ENCODE results near the gene VWA8.

VWA8 gene

DNA sequence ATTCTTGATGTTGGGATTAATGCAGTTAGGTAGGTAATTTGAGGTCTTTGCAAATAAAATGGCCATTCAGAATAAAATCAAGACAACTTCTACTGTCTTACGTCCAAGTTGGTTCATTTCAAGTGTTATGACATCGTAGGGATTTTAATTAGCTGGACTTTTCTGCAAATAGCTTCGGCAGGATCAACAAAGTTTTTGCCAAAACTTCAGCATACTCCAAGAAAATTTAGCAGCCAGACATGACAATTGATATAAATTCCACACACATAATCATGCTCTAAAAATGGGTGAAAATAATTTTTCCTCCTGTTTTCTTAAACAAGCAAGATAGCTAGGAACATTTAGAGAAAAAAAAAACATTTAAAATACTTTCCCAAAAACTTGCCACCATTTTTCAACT lies 344.8 kb downstream of the VWA8 start:
- H3K36me3 Mint-ChIP-seq = peaks cover 19% of the 10 kb centered on the region
- no peaks in the 10 kb centered on the region for H3K27me3 Mint-ChIP-seq
- CTCF ChIA-PET = no interaction called here
- no peak for DNase-seq
- peaks cover 4% of the 10 kb centered on the region for H3K4me1 Mint-ChIP-seq
- no peak overlapping the region for H3K27ac Mint-ChIP-seq
- H3K4me3 Mint-ChIP-seq = no peak overlapping the region
- peaks cover 10% of the 10 kb centered on the region for H3K9me3 Mint-ChIP-seq

DNA sequence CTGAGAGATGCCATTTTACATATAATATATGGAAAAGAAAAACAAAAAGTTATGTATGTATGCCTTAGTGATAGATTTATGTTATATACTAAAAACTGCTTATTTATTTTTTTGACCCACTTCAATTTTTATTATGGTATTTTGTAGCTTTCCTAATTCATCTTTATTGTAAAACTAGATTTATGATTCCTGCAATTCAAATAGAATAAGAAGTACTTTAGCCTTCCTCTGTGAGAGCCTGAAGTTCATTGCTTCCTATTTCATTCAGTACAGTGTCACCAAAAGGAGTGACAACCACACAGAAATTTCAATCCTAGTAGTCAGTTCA lies 345.4 kb downstream of the VWA8 start:
- Mint-ChIP-seq H3K27me3 (no peaks in the 10 kb centered on the region), H3K27ac (no peak overlapping the region), H3K9me3 (peaks cover 10% of the 10 kb centered on the region), H3K4me3 (no peak overlapping the region), H3K4me1 (peaks cover 4% of the 10 kb centered on the region), H3K36me3 (peaks cover 21% of the 10 kb centered on the region)
- no peak for DNase-seq
- CTCF ChIA-PET = no interaction called here

DNA sequence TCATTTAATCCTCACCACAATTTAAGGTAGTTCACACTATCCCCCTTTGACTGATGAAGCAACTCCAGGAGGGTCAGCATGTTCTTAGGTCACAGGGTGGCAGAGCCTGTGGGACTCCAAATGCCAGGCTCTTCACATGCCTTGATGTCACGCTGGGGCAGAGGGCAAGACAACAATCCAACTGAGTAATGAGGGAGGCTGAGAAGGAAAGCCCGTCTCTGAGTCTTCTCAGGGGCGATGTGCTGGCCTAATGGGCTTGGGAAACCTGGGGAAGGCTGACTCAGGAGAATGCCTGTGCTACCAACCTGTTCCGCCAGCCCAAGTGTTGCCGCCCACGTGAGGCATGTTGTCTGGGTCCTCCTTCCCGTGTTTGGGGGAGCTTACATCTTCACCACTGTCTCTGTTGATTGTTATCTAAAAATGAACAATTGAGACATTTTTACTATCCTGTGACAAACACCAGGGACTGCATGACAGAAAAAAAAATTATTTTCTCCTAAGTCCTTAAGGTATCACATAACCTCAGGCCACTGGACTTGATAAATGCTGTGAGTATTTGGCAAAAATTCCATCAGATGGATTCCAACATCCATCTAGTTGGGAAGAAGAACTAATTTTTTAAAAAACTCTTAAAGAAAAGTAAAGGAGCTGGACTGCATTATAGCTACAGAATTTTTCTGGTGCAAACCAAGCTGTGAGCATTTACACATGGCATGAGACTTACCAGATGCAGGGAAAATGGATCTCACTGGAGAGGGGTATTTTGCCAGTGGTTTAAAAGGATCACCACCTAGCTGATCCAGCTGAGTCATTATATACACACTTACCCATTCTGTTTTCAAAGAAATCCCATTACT lies 346.0 kb downstream of the VWA8 start:
- peaks cover 4% of the 10 kb centered on the region for H3K4me1 Mint-ChIP-seq
- CTCF ChIA-PET = no interaction called here
- H3K27ac Mint-ChIP-seq = no peak overlapping the region
- peaks cover 10% of the 10 kb centered on the region for H3K9me3 Mint-ChIP-seq
- H3K4me3 Mint-ChIP-seq = no peak overlapping the region
- no peaks in the 10 kb centered on the region for H3K27me3 Mint-ChIP-seq
- DNase-seq = no peak
- H3K36me3 Mint-ChIP-seq = peaks cover 22% of the 10 kb centered on the region

DNA sequence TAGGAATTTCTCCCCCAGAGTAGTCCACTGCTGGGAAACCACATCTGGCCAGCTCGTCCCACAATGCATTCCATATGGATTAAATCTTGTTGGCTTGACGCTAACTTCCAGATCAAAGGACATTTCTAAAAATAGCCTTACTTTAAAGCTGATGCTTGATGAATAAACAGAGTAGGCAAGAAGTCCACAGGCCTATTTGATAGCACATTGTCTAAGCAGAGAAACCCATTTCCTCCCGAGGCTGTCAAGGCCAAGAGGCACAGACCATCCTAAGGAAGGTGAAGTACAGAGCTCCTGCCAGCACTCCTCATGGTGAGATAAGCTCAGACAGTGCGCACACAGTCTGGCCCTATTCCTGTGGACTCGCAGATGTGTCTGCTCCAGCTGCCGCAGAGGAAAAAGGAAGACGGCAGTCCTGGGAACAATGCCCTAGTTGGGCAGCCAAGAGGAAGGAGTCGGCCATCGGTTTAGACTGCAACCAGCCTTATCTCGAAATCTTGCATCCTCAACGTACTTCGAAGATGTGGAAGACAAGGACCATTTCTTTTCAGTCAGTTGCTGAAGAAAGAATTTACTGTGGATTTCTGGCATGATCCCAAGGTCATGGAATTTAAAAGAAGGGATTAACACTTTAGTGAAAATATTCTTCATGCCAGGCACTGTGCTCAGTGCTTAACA lies 346.8 kb downstream of the VWA8 start:
- peaks cover 20% of the 10 kb centered on the region for H3K36me3 Mint-ChIP-seq
- H3K27ac Mint-ChIP-seq = no peak overlapping the region
- DNase-seq = no peak
- CTCF ChIA-PET = no interaction called here
- peaks cover 6% of the 10 kb centered on the region for H3K9me3 Mint-ChIP-seq
- H3K27me3 Mint-ChIP-seq = no peaks in the 10 kb centered on the region
- no peak overlapping the region for H3K4me3 Mint-ChIP-seq
- H3K4me1 Mint-ChIP-seq = peaks cover 4% of the 10 kb centered on the region

DNA sequence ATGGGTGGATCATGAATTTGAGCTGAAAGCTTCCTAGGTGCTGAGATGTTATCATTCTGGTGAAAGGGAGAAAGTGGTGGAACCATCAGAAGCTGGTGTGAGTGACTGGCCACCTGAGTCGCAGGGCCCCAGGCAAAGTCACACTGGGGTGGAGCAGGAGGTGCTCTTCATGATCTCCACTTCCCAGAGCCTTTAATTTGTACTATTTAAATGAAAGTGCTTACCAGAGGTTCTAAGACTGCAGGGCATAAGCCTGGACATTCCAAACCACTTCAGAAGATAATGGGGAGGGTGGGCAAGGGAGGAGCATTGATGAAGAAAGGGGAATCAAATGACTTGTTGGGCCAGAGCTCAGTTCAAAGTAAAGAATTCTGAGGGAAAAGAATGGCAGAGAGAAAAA lies 347.4 kb downstream of the VWA8 start:
- Mint-ChIP-seq H3K4me3 (no peak overlapping the region), H3K36me3 (peaks cover 18% of the 10 kb centered on the region), H3K27ac (no peak overlapping the region), H3K9me3 (peaks cover 3% of the 10 kb centered on the region), H3K27me3 (no peaks in the 10 kb centered on the region), H3K4me1 (peaks cover 4% of the 10 kb centered on the region)
- CTCF ChIA-PET = no interaction called here
- DNase-seq = no peak

DNA sequence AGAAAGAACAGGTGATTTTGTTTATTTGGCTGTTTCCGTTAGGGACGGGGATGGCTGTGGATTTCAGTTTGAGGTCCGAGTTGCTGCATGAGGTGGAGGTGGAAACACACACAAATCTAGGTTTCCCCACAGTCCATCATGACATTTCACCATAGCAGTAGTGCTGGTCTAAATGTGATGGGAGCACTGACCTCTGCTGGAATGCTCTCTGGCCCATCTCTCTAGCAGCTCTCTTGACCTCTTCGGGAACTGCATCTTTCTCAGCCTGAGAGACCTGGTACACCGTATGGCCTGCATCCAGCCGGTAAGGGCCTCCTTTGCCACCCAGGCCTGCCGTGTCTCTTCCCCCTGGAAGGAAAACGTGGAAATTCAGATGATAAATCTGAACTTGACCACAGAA lies 349.5 kb downstream of the VWA8 start:
- Mint-ChIP-seq H3K27me3 (no peaks in the 10 kb centered on the region), H3K9me3 (no peaks in the 10 kb centered on the region), H3K4me3 (no peak overlapping the region), H3K27ac (no peak overlapping the region), H3K4me1 (no peaks in the 10 kb centered on the region), H3K36me3 (peaks cover 18% of the 10 kb centered on the region)
- no peak for DNase-seq
- CTCF ChIA-PET = no interaction called here

DNA sequence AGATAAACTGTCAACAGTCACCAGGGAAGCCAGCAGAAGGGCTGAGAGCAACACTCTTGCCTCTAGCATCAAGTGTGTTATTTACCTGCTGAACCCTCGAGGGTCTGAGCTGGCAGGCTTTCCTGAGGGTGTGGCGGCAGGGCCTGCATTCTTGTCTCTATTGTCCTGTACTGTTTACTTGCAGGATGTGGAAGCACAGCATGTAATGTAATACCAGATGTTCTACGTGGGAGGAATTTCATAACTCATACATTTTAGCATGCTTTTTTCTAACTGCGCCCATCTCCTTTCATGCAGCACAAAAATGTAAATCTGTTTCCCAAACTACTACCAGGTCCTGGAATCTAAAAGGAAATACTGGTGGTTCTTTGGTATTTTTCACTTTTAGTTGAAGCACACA lies 350.5 kb downstream of the VWA8 start:
- DNase-seq = no peak
- Mint-ChIP-seq H3K4me3 (no peak overlapping the region), H3K4me1 (no peaks in the 10 kb centered on the region), H3K27ac (no peak overlapping the region), H3K9me3 (no peaks in the 10 kb centered on the region), H3K27me3 (no peaks in the 10 kb centered on the region), H3K36me3 (peaks cover 22% of the 10 kb centered on the region)
- CTCF ChIA-PET = no interaction called here

DNA sequence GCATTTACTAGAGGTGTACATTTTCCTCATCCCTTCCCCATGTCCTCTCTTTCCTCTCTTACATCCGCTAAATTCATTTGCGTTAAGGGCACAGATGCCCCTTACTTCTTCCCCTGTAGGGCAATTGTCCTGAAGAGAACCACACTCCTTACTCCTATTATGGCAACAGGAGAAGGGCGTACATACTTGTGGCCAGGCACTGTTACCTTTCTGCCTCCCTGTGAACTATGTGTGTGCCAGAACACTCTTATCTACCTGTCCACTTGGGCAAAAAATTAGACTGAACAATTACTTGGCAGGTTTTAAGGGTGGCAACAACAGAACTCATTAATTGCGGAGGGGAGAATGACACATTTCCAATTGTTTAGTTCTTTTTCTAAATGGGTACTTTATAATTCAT lies 351.1 kb downstream of the VWA8 start:
- CTCF ChIA-PET = no interaction called here
- DNase-seq = no peak
- H3K9me3 Mint-ChIP-seq = no peaks in the 10 kb centered on the region
- H3K36me3 Mint-ChIP-seq = peaks cover 25% of the 10 kb centered on the region
- H3K27ac Mint-ChIP-seq = no peak overlapping the region
- no peak overlapping the region for H3K4me3 Mint-ChIP-seq
- H3K27me3 Mint-ChIP-seq = no peaks in the 10 kb centered on the region
- no peaks in the 10 kb centered on the region for H3K4me1 Mint-ChIP-seq

DNA sequence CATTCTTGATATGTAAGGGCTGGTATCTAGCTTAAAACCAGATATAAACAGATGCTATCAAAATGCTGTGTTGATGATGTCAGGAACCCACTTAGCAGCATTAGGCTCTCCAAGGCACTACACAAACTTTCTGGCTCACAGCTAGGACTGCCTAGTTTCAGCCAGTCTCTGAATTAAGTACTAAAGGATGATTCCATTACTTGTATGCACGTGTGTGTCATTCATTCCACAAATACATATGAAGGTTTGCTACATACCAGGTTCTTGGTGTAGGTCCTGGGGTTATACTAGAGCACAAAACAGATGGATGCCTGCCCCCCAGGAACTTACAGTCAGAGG lies 352.1 kb downstream of the VWA8 start:
- no peaks in the 10 kb centered on the region for H3K9me3 Mint-ChIP-seq
- CTCF ChIA-PET = interaction anchor here (0.7 kb wide), 1 partner anchor 15 kb away, joined by 3 read pairs; no protein-coding TSS in a partner anchor
- peaks cover 24% of the 10 kb centered on the region for H3K36me3 Mint-ChIP-seq
- no peak overlapping the region for H3K4me3 Mint-ChIP-seq
- H3K27me3 Mint-ChIP-seq = no peaks in the 10 kb centered on the region
- no peak overlapping the region for H3K27ac Mint-ChIP-seq
- no peaks in the 10 kb centered on the region for H3K4me1 Mint-ChIP-seq
- DNase-seq = no peak

DNA sequence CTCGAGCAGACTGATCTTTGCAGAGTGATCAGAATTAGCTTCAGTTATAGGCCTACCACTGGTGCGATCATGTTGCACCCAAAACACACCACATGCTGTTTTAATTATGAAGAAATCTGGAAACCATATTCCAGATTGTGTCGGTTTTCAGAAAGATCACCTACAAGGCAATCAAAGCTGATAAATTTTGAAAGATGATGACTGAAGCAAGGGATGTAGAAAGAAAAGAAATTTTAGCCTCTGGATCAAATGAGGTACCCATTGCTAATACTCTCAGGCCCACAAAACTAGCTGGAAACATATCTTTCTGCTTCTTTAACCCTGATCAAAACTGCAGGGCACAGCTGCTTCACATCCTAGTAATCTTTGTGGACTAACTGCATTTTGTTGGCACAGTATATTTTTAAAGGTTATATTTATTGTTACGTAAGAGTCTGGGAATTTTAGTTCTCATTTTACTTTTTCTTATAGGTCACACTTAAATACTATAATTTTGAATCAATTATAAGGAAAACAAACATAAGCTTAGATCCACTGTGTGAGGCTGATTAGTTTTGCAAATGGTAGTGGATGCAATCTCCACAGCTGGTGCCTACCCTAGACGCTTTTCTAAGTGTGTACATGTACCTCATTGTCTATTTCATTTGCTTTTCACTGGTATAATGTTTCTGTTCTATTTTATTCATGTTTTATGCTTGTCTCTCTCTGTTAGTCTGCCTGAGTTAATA lies 352.6 kb downstream of the VWA8 start:
- CTCF ChIA-PET = interaction anchor here (0.7 kb wide), 2 partner anchors 14 to 22 kb away, joined by 3 read pairs; no protein-coding TSS in a partner anchor
- no peaks in the 10 kb centered on the region for H3K27me3 Mint-ChIP-seq
- no peak for DNase-seq
- peaks cover 25% of the 10 kb centered on the region for H3K36me3 Mint-ChIP-seq
- no peaks in the 10 kb centered on the region for H3K4me1 Mint-ChIP-seq
- no peak overlapping the region for H3K27ac Mint-ChIP-seq
- H3K4me3 Mint-ChIP-seq = no peak overlapping the region
- no peaks in the 10 kb centered on the region for H3K9me3 Mint-ChIP-seq

DNA sequence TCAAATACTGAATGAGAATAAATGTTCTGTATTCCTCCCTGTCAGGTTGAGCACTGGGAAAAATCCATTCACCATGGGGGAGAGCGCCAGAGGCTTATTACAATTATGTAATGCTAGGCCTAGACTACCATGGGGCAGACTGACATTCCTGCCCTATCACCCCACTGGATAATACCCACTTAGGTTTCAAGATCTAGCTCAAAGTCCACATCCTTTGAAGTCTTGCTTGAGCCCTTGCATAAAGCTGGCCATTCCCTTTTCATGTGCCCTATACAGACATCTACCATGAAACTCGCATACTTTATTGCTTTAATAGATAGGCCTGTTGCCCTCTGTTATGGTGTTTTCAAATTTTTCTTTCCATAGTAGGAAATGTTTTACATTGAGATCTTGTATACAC lies 354.3 kb downstream of the VWA8 start:
- CTCF ChIA-PET = no interaction called here
- peaks cover 27% of the 10 kb centered on the region for H3K36me3 Mint-ChIP-seq
- no peaks in the 10 kb centered on the region for H3K4me1 Mint-ChIP-seq

DNA sequence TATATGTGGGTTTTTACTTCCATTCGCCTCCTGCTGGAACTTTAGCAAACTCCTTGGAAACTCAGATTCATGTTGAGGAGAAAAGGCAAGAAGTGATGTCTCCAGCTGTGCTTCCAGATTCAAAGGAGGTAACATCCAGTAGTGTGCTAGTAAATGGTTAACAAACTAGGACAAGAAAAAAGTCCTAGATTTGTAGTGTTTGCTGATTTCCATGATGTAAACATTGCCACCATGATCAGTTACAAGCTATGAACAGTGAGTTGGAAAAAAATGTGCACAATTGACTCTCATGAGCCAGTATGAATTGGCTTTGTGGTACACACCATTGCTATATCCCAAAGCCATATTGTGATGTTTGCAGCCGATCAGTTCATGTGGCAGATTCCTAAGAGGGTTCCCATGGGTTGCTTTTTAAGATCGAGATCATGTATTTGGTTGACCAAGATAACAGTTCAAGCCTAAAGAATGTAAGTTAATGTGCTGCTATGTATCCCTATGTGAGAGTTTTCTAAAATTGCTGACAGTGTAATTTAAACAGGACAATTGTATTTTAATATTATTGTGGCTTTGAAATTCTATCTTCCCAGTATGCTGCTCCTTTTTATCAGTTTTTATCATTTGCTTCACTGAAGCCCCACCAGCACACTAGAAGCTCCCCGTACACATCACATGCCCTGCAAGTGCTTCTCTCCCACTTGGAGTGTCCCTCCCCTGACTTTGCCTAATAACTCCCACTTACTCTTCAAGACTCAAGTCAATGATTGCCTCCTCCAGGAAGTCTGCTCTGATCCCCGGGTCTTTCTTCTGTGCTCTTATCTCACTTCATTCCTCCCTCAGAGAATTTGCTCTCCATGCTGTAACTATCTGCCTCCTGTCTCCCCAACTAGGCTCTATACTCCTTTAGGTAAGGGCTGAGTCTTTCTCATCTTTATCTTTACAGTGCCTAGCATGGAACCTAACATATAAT lies 355.3 kb downstream of the VWA8 start:
- Mint-ChIP-seq H3K4me1 (no peaks in the 10 kb centered on the region), H3K36me3 (peaks cover 31% of the 10 kb centered on the region), H3K9me3 (no peaks in the 10 kb centered on the region), H3K27ac (no peak overlapping the region), H3K4me3 (no peak overlapping the region), H3K27me3 (no peaks in the 10 kb centered on the region)
- CTCF ChIA-PET = no interaction called here
- no peak for DNase-seq

More for the DNA sequence above, 354.3 kb downstream of the VWA8 start:
- no peaks in the 10 kb centered on the region for H3K27me3 Mint-ChIP-seq
- no peak overlapping the region for H3K27ac Mint-ChIP-seq
- H3K4me3 Mint-ChIP-seq = no peak overlapping the region
- no peak for DNase-seq
- no peaks in the 10 kb centered on the region for H3K9me3 Mint-ChIP-seq

DNA sequence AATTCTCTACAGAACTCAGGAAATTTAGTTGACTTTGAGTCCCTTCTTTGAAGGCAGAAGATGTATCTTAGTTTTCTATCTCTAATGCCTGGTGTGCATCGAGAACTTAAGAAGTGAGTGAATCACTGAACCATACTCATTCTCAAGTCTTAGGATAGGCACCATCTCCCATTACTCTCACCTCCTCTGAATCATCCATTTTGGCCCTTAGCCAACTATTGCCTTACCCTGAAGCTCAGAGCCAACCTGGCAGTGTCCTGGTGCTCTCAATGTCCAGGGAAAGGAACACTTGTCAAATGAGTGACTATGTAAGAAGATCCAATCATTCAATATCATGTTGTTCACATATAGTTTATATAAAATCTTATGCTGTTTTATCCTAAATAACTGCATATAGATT lies 357.0 kb downstream of the VWA8 start:
- no peak for DNase-seq

More for the DNA sequence above, 357.0 kb downstream of the VWA8 start:
- no peaks in the 10 kb centered on the region for H3K27me3 Mint-ChIP-seq
- no peak overlapping the region for H3K27ac Mint-ChIP-seq
- H3K9me3 Mint-ChIP-seq = no peaks in the 10 kb centered on the region
- no peak overlapping the region for H3K4me3 Mint-ChIP-seq
- CTCF ChIA-PET = no interaction called here
- no peaks in the 10 kb centered on the region for H3K4me1 Mint-ChIP-seq
- peaks cover 37% of the 10 kb centered on the region for H3K36me3 Mint-ChIP-seq

All from activated naive CD4-positive, alpha-beta T cell treated with anti-CD3 and anti-CD28 coated beads, Interleukin-2, amount 10 ng/mL, durations not matched to agents 7 days and 5 days (primary cell).